Gastrocnemius medialis (tissue), 4 donors: ENCODE data around the gene CD101. TPM values are rescaled to one million over a fixed set of nuclear protein-coding genes. Genes with fewer than 3 reads are reported as not detected.

Experiments
- ATAC-seq, 2 donors: fragments of 150-250 bp; one replicate each; pipeline ENCODE4 v1.9.1; 2016
- DNase-seq, 2 donors: peaks; one replicate each; pipeline ENCODE4 v3.0.0-alpha.2; 2019
- H3K27ac ChIP-seq, 4 donors: fragments of 200-600 bp; sonication (generic); 1 replicate in 1 of 4; 2 replicates in 3 of 4; pipeline ENCODE4 v1.5.1; 2016 to 2018; ENCODE audit warnings: mild to moderate bottlenecking in 2 of 4, moderate library complexity in 1 of 4
- H3K27me3 ChIP-seq, 3 donors: fragments of 200-600 bp; sonication (generic) in 2 of 3; 1 replicate in 1 of 3; 2 replicates in 2 of 3; pipeline versions ENCODE4 v1.5.1 to v1.6.0; 2016 to 2019; ENCODE audit warnings: mild to moderate bottlenecking in 1 of 3, moderate library complexity in 1 of 3
- H3K36me3 ChIP-seq, 2 donors: fragments of 200-600 bp; sonication (generic) in 1 of 2; one replicate each; pipeline ENCODE4 v1.5.1; 2017 to 2018
- H3K4me1 ChIP-seq, 2 donors: fragments of 200-600 bp; sonication (generic) in 1 of 2; one replicate each; pipeline ENCODE4 v1.5.1; 2016 to 2017; ENCODE audit warnings: mild to moderate bottlenecking in 2 of 2
- H3K4me3 ChIP-seq, 4 donors: fragments of 200-600 bp; sonication (generic) in 3 of 4; 1 replicate in 1 of 4; 2 replicates in 3 of 4; pipeline ENCODE4 v1.5.1; 2016 to 2019; ENCODE audit warnings: mild to moderate bottlenecking in 2 of 4
- H3K9me3 ChIP-seq, 3 donors: fragments of 200-600 bp; sonication (generic) in 2 of 3; 1 replicate in 1 of 3; 2 replicates in 2 of 3; pipeline ENCODE4 v1.5.1; 2016 to 2019
- POLR2A ChIP-seq, 2 donors: fragments of 450-650 bp; IDR thresholded peaks; one replicate each; pipeline ENCODE4 v1.6.1; 2017; ENCODE audit warnings: antibody characterized with exemption in 2 of 2, mild to moderate bottlenecking in 2 of 2, moderate library complexity in 2 of 2
- in situ Hi-C, 4 donors: fragments of 200-750 bp; cut with MboI; loops; one replicate each; pipeline versions ENCODE4 v1.15.0 to v1.8.0; 2017; ENCODE audit warnings: low sequenced_read_pairs in 4 of 4
- intact Hi-C: fragments of 100-400 bp; cut with DNase I; formaldehyde crosslinking; loops from one replicate; pipeline ENCODE4 v1.15.1; 2023; ENCODE audit warnings: low total_unique reads
- total RNA-seq, 4 donors: library from RNA; depleted of rRNA; stranded (reverse); fragments of >200 nt; gene quantifications; one replicate each; pipeline versions ENCODE4 v1.1.0 to v1.2.3, GENCODE V29; 2016
- TF ChIP-seq, protein P1 (sequence below), 5 experiments: fragments of 450-650 bp in 3 of 5; fragments of 200-600 bp in 2 of 5; sonication (generic) in 2 of 5; IDR thresholded peaks in 4 of 5; conservative IDR thresholded peaks in 1 of 5; 1 replicate in 4 of 5; 2 replicates in 1 of 5; pipeline ENCODE4 v1.5.1; 2016 to 2019; ENCODE audit warnings: antibody characterized with exemption in 5 of 5, mild to moderate bottlenecking in 3 of 5, moderate library complexity in 3 of 5

Gene CD101
- total RNA-seq, 4 donors from 2014 or later: 0.10 TPM; not detected in 3

DNA sequence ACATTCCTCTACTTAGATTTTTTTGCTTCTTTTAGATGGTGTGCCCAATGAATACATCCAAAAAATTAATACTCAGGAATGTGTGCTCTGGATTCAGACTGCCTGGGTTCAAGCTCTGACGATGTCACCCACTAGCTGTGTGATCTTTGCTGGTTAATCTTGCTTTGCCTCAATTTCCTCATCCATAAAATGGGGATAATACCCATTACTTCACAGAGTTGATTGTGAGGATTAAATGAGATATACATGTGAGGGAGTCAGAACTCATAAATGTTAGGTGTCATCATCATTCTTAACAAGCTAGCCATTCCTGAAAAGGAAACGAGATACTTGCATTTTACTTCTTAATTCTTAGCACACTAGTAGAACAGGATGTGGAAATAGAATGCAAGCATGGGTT lies 45.7 kb downstream of the CD101 start:
- ATAC-seq (no peak), DNase-seq (no peak)
- intact Hi-C loops (no loop called here), in situ Hi-C loops (loop anchor here in 1 of 4 donors (10.0 to 25.0 kb wide), 2 partner anchors 302 to 460 kb away; no protein-coding TSS in a partner anchor)
- H3K36me3 ChIP-seq: no peaks in the 10 kb centered on the region
- H3K9me3 ChIP-seq: no peaks in the 10 kb centered on the region
- H3K4me3 ChIP-seq: no peak overlapping the region
- no peaks in the 10 kb centered on the region for H3K27me3 ChIP-seq
- H3K4me1 ChIP-seq: no peaks in the 10 kb centered on the region
- no peak for TF ChIP-seq POLR2A (IDR thresholded peaks at IDR 0.05)
- TF ChIP-seq, protein P1, sequence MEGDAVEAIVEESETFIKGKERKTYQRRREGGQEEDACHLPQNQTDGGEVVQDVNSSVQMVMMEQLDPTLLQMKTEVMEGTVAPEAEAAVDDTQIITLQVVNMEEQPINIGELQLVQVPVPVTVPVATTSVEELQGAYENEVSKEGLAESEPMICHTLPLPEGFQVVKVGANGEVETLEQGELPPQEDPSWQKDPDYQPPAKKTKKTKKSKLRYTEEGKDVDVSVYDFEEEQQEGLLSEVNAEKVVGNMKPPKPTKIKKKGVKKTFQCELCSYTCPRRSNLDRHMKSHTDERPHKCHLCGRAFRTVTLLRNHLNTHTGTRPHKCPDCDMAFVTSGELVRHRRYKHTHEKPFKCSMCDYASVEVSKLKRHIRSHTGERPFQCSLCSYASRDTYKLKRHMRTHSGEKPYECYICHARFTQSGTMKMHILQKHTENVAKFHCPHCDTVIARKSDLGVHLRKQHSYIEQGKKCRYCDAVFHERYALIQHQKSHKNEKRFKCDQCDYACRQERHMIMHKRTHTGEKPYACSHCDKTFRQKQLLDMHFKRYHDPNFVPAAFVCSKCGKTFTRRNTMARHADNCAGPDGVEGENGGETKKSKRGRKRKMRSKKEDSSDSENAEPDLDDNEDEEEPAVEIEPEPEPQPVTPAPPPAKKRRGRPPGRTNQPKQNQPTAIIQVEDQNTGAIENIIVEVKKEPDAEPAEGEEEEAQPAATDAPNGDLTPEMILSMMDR (IDR thresholded peaks at IDR 0.05 in 4 of 5, conservative IDR thresholded peaks at IDR 0.05 in 1 of 5): no peak
- H3K27ac ChIP-seq: no peak overlapping the region

DNA sequence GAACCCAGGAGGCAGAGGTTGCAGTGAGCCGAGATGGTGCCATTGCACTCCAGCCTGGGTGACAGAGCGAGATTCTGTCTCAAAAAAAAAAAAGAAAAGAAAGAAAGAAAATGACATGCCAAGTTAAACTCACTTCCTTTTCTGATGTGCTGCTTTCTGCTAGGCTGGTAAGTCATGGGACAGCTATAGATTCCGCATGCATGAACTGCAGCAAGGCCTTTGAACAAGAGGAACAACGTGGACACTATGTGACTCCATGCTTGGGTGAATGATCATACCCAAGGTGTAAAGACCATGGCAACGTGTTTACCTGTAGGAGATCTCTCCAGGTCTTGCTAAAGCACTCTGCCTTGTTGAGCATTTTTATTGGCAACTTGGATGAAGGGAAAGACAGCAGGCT lies 48.3 kb downstream of the CD101 start:
- in situ Hi-C loops: loop anchor here (5.0 to 25.0 kb wide), 10 partner anchors 205 to 712 kb away; partner anchors contain the start of gene CD58 (in 1 of the 4)
- no peak for TF ChIP-seq POLR2A (IDR thresholded peaks at IDR 0.05)
- TF ChIP-seq, protein P1 (IDR thresholded peaks at IDR 0.05 in 4 of 5, conservative IDR thresholded peaks at IDR 0.05 in 1 of 5): no peak

DNA sequence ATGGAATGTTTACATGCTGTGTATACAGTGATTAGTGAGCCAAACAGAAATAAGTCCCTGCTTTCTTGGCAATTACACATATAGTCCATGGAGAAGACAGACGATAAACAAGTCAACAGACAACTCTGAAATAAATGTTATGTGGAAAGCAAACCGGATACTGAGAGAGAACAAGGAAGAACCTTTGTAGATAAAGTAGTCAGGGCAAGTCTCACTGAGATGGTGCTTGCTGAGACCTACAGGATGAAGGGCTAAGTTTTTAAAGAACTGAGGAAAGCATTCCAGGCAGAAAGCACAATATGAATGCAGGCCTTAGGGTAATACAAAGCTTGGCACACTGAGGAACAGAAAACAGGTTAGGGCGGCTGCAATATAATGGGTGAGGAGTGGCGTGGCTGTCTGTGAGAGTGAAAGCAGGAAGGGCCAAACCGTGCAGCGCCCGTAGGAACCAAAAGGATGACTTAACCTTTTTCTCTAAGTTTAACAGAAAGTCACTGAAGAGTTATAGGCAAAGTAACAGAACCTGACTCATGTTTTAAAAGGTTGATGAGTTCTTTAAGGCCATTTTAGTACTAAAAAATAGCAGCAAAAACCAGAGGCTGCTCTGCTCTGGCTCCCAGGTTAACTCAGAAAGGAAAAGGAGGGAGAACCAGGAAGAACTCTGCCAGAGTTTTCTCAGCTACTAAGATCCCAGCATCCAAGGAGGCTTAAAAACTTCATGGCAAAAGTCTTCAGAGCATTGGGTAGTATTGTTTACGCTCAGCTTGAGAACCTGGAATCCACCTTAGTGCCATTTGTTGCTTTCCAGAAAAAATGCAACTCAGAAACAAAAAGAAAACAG lies 49.9 kb downstream of the CD101 start:
- TF ChIP-seq, protein P1 (IDR thresholded peaks at IDR 0.05 in 4 of 5, conservative IDR thresholded peaks at IDR 0.05 in 1 of 5): no peak
- no peak for TF ChIP-seq POLR2A (IDR thresholded peaks at IDR 0.05)
- Histone ChIP-seq H3K27ac (no peak overlapping the region), H3K4me1 (no peaks in the 10 kb centered on the region), H3K27me3 (no peaks in the 10 kb centered on the region), H3K9me3 (no peaks in the 10 kb centered on the region), H3K36me3 (no peaks in the 10 kb centered on the region), H3K4me3 (no peak overlapping the region)
- in situ Hi-C loops: loop anchor here (5.0 to 25.0 kb wide), 8 partner anchors 207 to 711 kb away; partner anchors contain the start of gene CD58 (in 1 of the 4)
- ATAC-seq (no peak), DNase-seq (no peak)
- intact Hi-C loops: no loop called here

More for the DNA sequence above, 48.3 kb downstream of the CD101 start:
- ATAC-seq: no peak
- Histone ChIP-seq H3K4me1 (no peaks in the 10 kb centered on the region), H3K4me3 (no peak overlapping the region), H3K27me3 (no peaks in the 10 kb centered on the region), H3K27ac (no peak overlapping the region), H3K9me3 (no peaks in the 10 kb centered on the region), H3K36me3 (no peaks in the 10 kb centered on the region)
- DNase-seq: no peak
- intact Hi-C loops: no loop called here

DNA sequence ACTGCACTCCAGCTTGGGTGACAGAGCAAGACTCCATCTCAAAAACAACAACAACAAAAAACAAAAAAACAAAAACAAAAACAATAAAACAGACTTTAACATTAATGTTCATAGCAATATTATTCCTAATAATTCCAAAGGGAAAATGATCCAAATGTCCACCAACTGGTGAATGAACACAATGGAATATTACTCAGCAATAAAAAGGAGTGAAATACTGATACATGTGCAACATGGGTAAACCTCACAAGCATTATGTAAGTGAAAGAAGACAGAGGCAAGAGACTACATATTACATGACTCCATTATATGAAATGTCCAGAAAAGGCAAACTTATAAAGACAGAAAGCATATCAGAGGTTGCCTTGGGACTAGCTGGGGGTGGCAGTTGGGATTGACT lies 52.5 kb downstream of the CD101 start:
- no peaks in the 10 kb centered on the region for H3K27me3 ChIP-seq
- H3K27ac ChIP-seq: no peak overlapping the region
- no peak for TF ChIP-seq POLR2A (IDR thresholded peaks at IDR 0.05)
- TF ChIP-seq, protein P1 (IDR thresholded peaks at IDR 0.05 in 4 of 5, conservative IDR thresholded peaks at IDR 0.05 in 1 of 5): no peak
- no peaks in the 10 kb centered on the region for H3K9me3 ChIP-seq
- H3K36me3 ChIP-seq: no peaks in the 10 kb centered on the region
- in situ Hi-C loops: loop anchor here (5.0 to 25.0 kb wide), 8 partner anchors 209 to 708 kb away; partner anchors contain the start of gene CD58 (in 1 of the 4)
- ATAC-seq (no peak), DNase-seq (no peak)
- no peak overlapping the region for H3K4me3 ChIP-seq
- intact Hi-C loops: no loop called here
- H3K4me1 ChIP-seq: no peaks in the 10 kb centered on the region
